OCI-LY3 (cell line): ENCODE measurements around the gene COX8C.

Source experiments
- H2AFZ ChIP-seq: fragments of 200-600, 300-600 bp; shearing (Covaris generic); 2 replicates; pipeline ENCODE4 v1.6.0; 2014; ENCODE audit warnings: antibody characterized with exemption, low read depth, low read length
- H3K27ac ChIP-seq: fragments of 200-600, 300-600 bp; sonication (generic); 2 replicates; pipeline ENCODE4 v1.5.1; 2014; ENCODE audit warnings: mild to moderate bottlenecking, low read length, moderate library complexity, mixed read lengths
- H3K27me3 ChIP-seq: fragments of 200-600, 300-600 bp; sonication (generic); 2 replicates; pipeline ENCODE4 v1.6.1; 2014; ENCODE audit warnings: low read depth, low read length, mixed read lengths
- H3K36me3 ChIP-seq: fragments of 200-600, 300-600 bp; sonication (generic); replicated peaks from 2 replicates; pipeline ENCODE3; 2014; ENCODE audit warnings: low read depth, low read length, mixed read lengths
- H3K4me1 ChIP-seq: fragments of 300-600, 200-600 bp; sonication (generic); 2 replicates; pipeline ENCODE4 v1.6.1; 2014; ENCODE audit warnings: low read length, mixed read lengths
- H3K4me2 ChIP-seq: fragments of 200-600, 300-600 bp; sonication (generic); 2 replicates; pipeline ENCODE4 v1.6.1; 2014; ENCODE audit warnings: low read length, mixed read lengths
- H3K4me3 ChIP-seq: fragments of 300-600, 200-600 bp; sonication (generic); 2 replicates; pipeline ENCODE4 v1.5.1; 2014; ENCODE audit warnings: antibody characterized with exemption, mild to moderate bottlenecking, low read length, moderate library complexity
- H3K79me2 ChIP-seq: fragments of 300-600, 200-600 bp; shearing (Covaris generic); 2 replicates; pipeline ENCODE4 v1.6.1; 2014; ENCODE audit warnings: mild to moderate bottlenecking, low read length, mixed read lengths
- H3K9ac ChIP-seq: fragments of 300-600, 200-600 bp; shearing (Covaris generic); 2 replicates; pipeline ENCODE4 v1.6.0; 2014; ENCODE audit warnings: mild to moderate bottlenecking, low read length, moderate library complexity
- H3K9me3 ChIP-seq: fragments of 200-600, 300-600 bp; shearing (Covaris generic); 2 replicates; pipeline ENCODE4 v1.6.1; 2014; ENCODE audit warnings: low read length, mixed read lengths; ENCODE audit not compliant: insufficient read depth
- H4K20me1 ChIP-seq: fragments of 200-600, 300-600 bp; sonication (generic); 2 replicates; pipeline ENCODE4 v1.6.1; 2016; ENCODE audit warnings: low read length, mixed read lengths; ENCODE audit not compliant: insufficient read depth
- CTCF ChIP-seq: fragments of 200-600, 300-600 bp; sonication (generic); IDR thresholded peaks from 2 replicates; pipeline ENCODE4 v1.5.1; 2014; ENCODE audit warnings: antibody characterized with exemption, low read length, low read depth
- EZH2phosphoT487 ChIP-seq: fragments of 200-600 bp; shearing (Covaris generic); IDR thresholded peaks from 2 replicates; pipeline ENCODE4 v1.6.1; 2018; ENCODE audit warnings: antibody characterized with exemption, mixed run types, low read depth

The COX8C gene

DNA sequence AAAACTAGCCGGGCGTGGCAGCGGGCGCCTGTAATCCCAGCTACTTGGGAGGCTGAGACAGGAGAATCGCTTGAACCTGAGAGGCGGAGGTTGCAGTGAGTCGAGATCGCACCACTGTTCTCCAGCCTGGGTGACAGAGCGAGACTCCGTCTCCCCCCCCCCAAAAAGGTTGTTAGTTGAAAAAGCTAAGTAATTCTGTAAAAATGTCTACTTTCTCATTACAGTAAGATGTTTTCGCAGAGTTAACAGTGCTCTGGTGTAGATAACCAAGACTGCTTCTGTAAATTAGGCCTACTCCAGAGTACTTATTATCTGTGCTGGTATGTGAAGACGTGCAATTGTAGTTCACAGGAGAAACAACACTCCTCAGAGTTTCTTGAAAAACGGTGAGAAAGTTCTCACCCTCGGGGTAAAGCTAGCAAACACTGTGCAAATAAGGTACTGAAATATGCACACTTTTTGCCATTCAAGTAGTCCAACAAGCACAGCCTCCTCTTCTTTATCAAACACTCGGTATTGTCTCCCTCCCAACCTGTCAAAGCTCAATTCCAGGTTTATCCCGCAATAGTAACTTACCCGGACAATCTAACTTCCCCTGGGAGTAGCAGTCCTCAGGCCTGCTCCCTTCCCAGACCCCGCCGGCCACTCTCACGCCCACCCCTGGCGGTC is 15.1 kb upstream of the COX8C start:
- Histone ChIP-seq H3K4me2 (peak overlapping the region; percentile 96), H3K4me1 (peaks cover 33% of the 10 kb centered on the region), H3K9me3 (peaks cover 5% of the 10 kb centered on the region; the same call in 1 of the 2 replicates), H3K4me3 (peak overlapping the region; percentile 87), H3K79me2 (peaks cover 66% of the 10 kb centered on the region), H3K27ac (no peak overlapping the region), H2AFZ (no peak overlapping the region), H3K27me3 (no peaks in the 10 kb centered on the region), H4K20me1 (peaks cover 30% of the 10 kb centered on the region), H3K9ac (peak overlapping the region; percentile 92), H3K36me3 (peaks cover 3% of the 10 kb centered on the region)
- TF ChIP-seq EZH2phosphoT487 (no peak), CTCF (no peak)

DNA sequence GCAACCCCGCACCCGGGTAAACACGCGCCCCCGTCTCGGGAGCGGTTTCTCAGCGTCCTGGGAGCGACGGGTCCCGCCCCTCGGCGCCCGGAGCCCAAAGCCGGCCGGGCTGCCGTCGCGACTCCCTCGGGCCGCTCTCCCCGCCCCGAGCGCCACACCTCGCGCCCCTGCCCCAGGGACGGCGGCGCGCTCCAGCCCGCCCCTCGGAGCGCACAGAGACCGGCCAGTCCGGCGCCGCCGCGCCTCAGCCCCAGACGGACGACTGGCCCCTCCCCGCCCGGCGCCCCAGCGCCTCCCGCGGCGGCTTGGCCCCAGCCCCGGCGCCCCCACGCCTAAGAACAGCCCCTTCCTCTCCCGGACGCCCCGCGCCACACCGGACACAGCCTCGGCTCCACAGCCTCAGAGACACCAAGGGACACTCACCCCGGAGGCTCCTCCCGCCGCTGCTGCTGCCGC is 14.6 kb upstream of the COX8C start:
- Histone ChIP-seq H3K9me3 (peaks cover 11% of the 10 kb centered on the region; the same call in 1 of the 2 replicates), H3K27ac (peak overlapping the region; percentile 62), H2AFZ (no peak overlapping the region), H4K20me1 (peaks cover 30% of the 10 kb centered on the region), H3K4me2 (peak overlapping the region; percentile 96), H3K79me2 (peaks cover 61% of the 10 kb centered on the region), H3K27me3 (no peaks in the 10 kb centered on the region), H3K4me1 (peaks cover 33% of the 10 kb centered on the region), H3K36me3 (peaks cover 3% of the 10 kb centered on the region), H3K9ac (peak overlapping the region; percentile 92), H3K4me3 (peak overlapping the region; percentile 87)
- TF ChIP-seq CTCF: no peak
- TF ChIP-seq EZH2phosphoT487: no peak

- H3K27ac ChIP-seq: peak within 1 kb of the TSS; percentile 62
- peaks cover 33% of the 10 kb centered on the region for H3K4me1 ChIP-seq
- peaks cover 29% of the 10 kb centered on the region for H4K20me1 ChIP-seq
- H3K4me3 ChIP-seq: peak within 1 kb of the TSS; percentile 87
- peaks cover 3% of the 10 kb centered on the region for H3K36me3 ChIP-seq
- TF ChIP-seq EZH2phosphoT487 (no peak), CTCF (no peak)
- no peaks in the 10 kb centered on the region for H3K27me3 ChIP-seq
- H3K9me3 ChIP-seq: peaks cover 11% of the 10 kb centered on the region; the same call in 1 of the 2 replicates
- peak within 1 kb of the TSS; percentile 92 for H3K9ac ChIP-seq
- H3K4me2 ChIP-seq: peak within 1 kb of the TSS; percentile 96
- peaks cover 54% of the 10 kb centered on the region for H3K79me2 ChIP-seq
- H2AFZ ChIP-seq: peak within 1 kb of the TSS; percentile 95
These were observed 13.9 kb upstream of the COX8C start, which contains the start of gene BTBD7 for GRCh38 chr14:93332853-93333630. Gene BTBD7, minus strand, starts transcription at chr14:93333036. Its CDS starts 36,985 bp downstream, at chr14:93296051.

DNA sequence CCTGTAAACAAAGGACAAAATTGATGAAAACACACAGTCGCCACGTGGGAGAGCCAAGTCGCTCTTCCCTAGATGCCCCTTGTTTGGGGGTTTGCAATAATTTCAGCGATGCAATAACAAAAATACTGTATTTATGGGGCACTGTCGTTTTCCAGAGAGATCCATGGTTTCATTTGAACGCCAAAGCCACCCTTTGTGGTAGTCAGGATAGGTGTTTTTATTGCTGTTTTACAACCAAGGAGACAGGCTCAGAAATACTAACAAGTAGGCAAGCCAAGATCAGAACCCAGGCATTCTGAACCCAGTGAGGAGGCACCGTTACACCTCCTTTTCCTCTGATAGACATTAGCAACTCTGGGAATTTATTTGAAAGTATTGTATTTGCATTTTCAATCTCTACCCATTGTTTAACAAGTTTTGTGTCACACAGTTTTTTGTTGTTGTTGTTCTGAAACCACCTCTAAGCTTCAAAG is 13.3 kb upstream of the COX8C start:
- Histone ChIP-seq H3K4me1 (peaks cover 33% of the 10 kb centered on the region), H2AFZ (peak overlapping the region; percentile 95), H3K27ac (no peak overlapping the region), H3K36me3 (peaks cover 3% of the 10 kb centered on the region), H4K20me1 (peaks cover 27% of the 10 kb centered on the region), H3K4me2 (peak overlapping the region; percentile 96), H3K9ac (peak overlapping the region; percentile 74), H3K27me3 (no peaks in the 10 kb centered on the region), H3K79me2 (peaks cover 48% of the 10 kb centered on the region), H3K4me3 (peak overlapping the region; percentile 87), H3K9me3 (peaks cover 11% of the 10 kb centered on the region; the same call in 1 of the 2 replicates)
- TF ChIP-seq EZH2phosphoT487: no peak
- TF ChIP-seq CTCF: no peak
